H1 (cell line): ENCODE measurements around the gene GPR61. TPM values are rescaled to one million over a fixed set of nuclear protein-coding genes. Genes with fewer than 3 reads are reported as not detected.

Experiments
- KDM1A ChIP-seq: fragments of 200-600, 300-600 bp; sonication (generic); IDR thresholded peaks from 2 replicates; pipeline ENCODE4 v1.7.1; 2016; ENCODE audit warnings: mild to moderate bottlenecking, low read length, borderline replicate concordance
- MAX ChIP-seq: IDR thresholded peaks from 2 replicates; pipeline ENCODE4 v1.6.1; 2012; ENCODE audit warnings: inconsistent platforms
- TAF1 ChIP-seq: IDR thresholded peaks from 2 replicates; pipeline ENCODE4 v1.6.1; 2011; ENCODE audit warnings: mild to moderate bottlenecking, low read depth, low read length
- polyA plus RNA-seq, 7 experiments: library from polyadenylated mRNA; depleted of rRNA in 3 of 7; stranded (reverse) in 5 of 7; unstranded in 2 of 7; fragments of >200 nt in 5 of 7; fragments of 200-250 nt in 2 of 7; gene quantifications; 1 replicate in 5 of 7; 2 replicates in 1 of 7; 4 replicates in 1 of 7; pipeline versions ENCODE4 v1.2.1 to v1.2.3, GENCODE V29; 2011 to 2013; ENCODE audit warnings: missing spikeins in 2 of 7, mixed read lengths in 2 of 7
- total RNA-seq: library from RNA; stranded (reverse); fragmentation: NEBNext Ultra II Directional; extraction: Animal tissue kit (Norgen Biotek cat#: 25700); gene quantifications from 2 replicates; pipeline ENCODE4 v1.2.1, GENCODE V29; 2021

Gene GPR61
- total and polyA plus RNA-seq, 2 of the 8 experiments (the other 6 are each of a cell fraction or from before 2014, with no cell fraction given) = 0.41 to 0.53 TPM

GRCh38 chr1:109499081-109499480 is 40.6 kb upstream of the GPR61 start (continued):
- no peak for TF ChIP-seq TAF1
- TF ChIP-seq KDM1A = no peak
- no peak for TF ChIP-seq MAX
